NB4 (cell line): ENCODE data around the gene AKAP6.

Experiments used
- CTCF ChIP-seq: IDR thresholded peaks from one replicate; pipeline ENCODE4 v1.5.1; 2012; ENCODE audit warnings: low read depth, low read length
- MAX ChIP-seq: IDR thresholded peaks from 2 replicates; pipeline ENCODE4 v1.6.1; 2011; ENCODE audit warnings: low read depth, low read length
- MYC ChIP-seq: IDR thresholded peaks from 2 replicates; pipeline ENCODE4 v1.6.1; 2011; ENCODE audit warnings: low read depth, low read length
- POLR2A ChIP-seq: IDR thresholded peaks from 2 replicates; pipeline ENCODE4 v1.6.1; 2011; ENCODE audit warnings: mild to moderate bottlenecking; ENCODE audit not compliant: insufficient read length; ENCODE audit errors: extremely low read depth

DNA sequence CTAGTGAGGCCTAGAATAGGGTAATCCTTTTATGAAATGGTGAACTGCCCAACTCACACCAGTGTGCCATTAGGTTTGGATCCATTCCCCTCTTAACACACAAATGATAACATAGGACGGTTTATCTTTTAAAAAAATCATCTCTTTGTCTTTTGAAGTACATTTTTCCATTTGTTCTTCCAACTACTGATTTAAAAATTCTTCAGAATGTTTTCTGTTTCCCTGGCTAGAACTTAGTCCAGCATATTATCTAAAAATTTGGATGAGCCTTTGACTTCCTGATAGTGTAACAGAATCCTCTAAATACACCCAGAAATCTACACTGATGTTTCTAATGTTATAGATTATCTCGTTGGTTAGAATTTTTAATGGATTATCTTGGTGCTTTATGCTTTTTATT lies 359.8 kb downstream of the AKAP6 start:
- TF ChIP-seq CTCF (no peak), MAX (no peak), POLR2A (no peak), MYC (no peak)
